NCI-H526 (cell line): Measurements from ENCODE around the gene DEPP1.
A peak's percentile ranks its signal among the peaks of the same experiment; 100 is the strongest.

ENCODE experiments used
- DNase-seq, 2 experiments: peaks; one replicate each; lab custom pipeline; 2025; lab: John Stamatoyannopoulos, UW

DEPP1 gene

DNA sequence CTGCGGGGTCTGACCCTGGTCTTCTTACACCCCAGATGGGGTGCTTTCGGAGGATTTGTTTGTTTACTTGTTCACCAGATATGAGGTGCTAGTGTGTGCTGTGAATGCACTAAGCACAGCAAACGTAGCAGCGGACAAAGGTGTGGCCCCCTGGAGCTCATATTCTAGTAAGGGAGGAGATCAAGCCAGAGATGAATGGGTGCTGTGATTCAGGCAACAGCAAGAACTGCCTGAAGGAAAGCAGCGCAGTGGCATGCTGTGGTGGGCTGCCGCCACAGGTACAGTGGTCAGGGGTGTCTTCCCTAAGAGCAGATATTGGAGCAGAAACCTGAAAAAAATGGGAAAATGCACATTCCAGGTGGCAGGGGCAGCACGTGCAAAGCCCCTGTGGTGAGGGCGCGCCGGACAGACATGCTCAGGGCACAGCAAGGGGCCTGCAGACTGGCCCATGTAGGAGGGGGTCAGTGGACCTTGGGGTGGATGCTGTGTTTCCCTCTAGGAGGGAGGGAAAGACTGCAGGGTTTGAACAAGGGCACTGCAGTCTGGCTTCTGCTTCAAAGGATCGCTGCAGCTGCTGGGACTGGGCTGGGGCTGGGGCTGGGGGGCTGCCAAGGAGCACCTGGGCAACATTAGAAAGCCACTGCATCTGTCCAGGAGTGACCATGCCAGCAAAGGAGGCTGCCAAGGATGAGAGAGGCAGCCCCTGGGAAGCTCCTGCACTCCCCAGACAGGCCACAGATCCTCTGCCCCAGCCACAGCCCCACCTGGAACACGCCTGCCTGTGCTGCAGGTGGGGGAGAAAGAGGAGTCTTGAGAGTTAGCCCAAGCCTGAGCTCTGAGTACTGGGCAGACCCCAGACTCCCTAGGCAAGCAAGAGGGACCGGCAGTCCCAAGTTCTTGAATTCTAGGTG, 927 bp upstream of the DEPP1 start:
- DNase-seq: no peak

DNA sequence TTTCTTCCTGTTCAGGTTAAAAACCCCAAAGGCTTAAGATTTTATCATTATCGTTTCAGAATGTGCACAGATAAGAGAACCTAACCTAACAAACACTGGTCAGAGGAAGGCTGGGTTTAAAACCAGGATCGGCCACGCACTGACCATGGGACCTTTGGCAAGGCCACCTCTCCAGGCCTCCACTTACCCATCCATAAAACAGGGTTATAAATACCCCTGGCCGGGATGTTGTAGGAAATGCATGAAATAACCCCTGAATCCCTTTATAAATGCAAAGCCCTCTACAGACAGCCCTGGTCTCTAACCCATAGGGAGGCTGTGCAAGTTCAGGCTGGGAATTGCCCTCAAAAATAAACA, 418 bp downstream of the DEPP1 start:
- DNase-seq: no peak

DNA sequence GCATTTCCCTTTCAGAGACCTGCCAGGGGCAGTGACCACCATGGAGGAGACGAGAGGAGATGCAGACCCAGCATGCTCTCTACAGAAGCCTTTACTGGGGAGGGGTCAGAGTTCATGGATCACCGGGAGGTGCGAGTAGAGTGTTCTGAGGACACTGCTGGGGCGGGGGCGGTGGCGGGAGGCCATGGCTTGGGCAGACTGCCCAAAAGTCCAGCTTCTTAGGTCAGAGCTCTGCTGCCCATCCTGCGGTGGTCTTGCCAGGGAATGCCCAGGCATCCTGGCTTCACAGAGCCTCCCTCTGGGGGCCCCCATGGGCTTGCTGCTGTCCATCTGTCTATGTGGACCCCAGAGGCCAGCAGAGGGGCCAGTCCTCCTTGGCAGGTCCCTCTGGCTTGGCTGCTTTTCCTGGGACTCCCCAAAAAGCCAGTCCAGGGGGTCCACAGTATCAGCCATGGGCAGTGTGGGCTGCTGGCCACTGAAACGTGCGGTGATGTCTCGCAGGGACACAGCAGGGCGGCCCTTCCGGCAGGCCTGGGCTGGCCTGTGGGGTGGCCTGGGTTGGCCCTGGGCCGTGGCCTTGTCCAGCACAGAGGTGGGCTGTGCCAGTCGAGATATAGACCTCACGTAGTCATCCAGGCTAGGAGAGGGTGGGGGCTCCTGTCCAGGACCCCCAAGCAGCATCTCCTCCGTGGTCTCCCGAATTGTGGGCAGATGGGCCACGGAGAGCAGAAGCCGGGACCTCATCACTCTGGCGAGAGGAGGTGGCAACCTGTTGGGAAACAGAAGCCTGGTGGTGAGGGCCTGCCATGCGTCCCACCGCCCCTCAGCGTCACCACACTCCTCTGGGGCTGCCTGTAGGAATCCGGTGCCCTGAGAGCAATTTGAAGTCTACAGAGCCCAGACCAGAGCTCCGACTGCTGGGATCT, 1.1 kb downstream of the DEPP1 start:
- no peak for DNase-seq

DNA sequence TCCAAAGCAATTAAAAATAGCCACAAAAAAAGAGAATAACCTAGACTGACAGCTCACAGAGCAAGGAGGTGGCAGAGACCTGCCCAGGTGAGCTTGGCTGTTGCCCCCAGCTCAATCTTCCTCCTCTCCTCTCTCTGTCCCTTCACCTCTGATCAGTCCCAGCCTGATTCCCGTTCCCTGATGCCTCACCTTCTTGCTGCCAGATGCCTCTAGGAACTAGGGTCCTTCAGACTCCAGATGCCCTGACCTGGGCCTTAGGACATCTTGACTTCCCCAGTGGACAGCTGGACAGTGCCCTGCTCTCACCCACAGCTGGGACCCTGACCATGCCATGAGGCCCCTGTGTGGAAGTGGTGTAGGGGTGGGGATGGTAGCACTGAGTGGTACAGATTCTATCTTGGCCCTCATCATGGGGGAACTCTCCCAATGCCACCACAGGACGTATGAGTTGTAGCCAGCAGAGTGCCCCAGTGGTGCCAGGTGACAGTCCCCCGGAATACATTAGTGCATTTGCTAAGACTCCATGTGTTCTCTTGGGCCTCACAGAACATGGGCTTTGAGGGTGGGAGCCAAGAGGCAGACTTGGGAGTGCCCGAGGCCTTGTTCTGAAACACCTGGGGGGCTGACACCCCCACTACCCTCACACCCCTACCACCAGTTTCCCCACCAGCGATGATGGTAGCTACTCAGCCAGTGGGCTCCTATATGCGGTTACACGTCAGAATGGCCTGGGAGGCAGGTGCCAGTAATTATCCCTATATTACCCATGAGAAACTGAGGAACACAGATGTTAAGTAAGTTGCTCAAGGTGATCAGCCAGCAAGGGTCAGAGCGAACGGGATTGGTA, 2.0 kb downstream of the DEPP1 start:
- DNase-seq: no peak

DNA sequence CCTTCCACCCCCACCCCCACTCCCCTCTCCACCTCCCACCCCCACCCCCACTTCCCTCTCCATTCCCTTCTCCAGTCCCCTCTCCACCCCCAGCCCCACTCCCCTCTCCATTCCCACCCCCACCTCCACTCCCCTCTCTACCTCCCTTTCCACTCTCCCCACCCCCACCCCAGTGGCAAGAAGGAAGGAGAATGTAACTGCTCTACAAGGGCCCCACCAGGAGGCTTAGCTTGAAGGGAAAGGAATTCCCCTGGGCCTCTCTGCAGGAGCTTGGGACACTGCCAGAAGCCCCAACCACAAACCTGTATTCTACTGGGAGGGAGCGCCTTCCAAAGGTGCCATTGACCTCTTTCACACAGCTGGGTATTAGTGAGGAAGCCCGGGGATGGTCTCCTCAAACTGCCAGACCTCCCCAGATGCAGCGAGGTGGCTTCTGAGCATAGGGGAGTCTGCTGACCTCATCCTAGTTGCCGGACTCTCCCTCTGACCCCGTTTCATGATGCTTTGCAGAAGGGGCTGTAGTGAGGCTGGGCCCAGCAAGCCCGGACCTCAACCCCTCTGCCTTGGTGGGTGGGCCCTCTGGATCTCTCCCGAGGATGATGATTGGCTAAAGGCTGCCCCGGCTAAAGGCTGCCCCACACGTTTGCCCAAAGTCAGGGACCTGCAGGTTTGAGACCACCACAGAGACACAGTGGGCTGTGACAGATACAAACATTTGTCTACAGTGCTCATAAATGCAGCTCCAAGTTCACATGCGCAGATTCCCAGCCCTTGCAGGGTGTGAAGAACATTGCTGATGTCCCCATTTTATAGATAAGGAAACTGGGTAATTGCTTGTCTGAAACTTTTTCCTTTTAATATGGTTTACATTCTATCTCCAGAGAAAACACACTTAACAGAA, 2.9 kb downstream of the DEPP1 start:
- peak; percentile 31 to 69 for DNase-seq

DNA sequence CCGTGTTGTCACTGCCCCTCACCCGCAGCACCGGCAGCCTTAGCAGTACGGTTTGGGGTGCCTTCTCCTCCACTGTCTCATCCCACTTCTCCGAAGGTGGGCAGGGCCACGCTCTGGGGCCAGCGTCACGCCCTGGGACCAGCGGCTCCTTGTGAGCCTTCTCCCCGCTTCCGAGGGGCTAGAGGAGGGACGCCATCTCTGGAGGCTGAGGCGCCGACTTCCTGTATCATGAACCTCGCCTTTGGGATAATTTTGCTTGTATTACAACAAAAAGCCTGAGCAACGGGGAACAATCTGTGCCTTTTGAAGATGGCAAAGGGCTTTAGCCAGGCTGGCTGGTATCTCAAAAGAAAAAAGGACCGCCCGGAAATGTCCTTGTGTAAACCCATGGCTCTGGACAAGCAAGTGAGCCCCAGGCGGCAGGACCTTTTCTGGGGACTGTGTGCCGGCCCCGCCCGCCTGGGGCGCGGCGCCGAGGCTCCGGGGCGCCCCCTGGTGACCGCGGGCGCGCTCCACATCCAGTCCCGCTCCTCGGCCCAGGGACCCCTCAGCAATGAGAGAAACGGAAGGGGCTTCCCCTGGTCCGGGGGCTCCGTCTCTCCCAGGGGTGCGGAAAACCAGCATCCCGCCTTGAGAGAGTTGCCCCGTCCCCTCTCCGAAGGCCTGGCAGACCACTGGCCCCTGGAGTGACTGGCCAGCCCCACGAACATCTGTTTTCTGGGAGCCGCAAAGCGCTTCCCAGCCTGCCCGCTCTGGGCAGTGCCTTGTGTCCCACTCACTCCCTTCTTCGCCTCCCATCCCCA, 3.8 kb downstream of the DEPP1 start:
- DNase-seq: peak in 1 of 2 experiments; percentile 56

DNA sequence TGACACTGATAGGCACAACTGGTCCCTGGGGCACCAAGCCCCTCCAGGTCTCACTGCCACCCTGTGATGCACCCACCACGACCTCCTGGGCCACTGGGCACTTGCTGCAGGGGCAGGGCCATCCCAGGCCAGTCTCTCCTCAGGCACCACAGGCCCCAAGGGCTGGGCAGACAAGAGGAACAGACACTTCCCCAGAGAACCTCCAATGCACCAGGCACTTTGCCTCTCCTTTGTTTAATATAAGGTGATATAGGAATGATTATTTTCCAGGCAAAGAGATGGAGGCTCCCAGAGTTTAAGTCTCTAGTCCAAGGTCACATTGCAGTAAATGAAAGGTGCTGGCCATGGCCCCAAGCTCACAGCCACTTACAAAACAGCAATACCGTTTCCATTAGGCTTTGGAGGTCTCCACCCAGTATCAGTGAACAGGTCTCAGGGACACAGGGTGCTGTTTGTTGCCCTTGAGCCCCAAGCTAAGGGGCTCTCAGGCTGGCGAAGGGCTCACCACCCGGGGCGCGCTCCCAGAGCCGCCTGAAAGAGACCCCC, 4.5 kb downstream of the DEPP1 start:
- peak in 1 of 2 experiments; percentile 33 for DNase-seq

DNA sequence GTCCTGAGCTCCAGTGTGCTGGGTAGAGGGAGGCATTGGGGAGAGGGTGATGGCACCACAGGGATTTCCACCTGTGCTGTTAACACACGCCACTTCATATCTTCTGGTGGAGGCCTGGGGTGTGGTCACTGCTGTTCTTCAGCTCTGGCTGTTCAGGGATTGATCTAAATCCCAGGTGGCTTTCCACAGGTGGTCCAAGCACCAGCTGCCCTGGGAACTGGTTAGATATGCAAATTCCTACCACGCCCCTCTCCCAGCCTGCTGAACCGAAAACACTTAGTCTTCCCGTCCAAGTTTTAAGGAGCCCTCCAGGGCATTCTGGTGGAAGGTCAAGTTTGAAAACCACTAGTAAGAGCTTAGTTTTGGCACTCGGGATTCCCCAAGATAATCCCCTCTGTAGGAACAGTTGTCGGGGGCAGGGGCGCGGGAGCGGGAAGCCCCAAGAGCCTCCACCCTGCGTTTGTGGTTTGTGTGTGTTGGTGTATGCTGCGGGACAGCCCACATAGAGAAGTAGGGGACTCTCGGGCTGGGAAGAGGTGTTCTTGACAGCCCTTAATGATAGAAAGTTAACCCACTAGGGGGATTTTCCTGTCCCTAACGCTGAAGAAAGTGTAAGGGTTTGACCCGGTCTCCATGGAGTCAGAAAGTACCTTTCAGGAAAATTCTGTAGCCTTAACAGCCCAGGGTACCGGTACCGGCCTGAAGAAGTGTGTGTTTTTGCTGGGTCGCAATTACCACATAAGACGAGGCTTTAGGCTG, 5.1 kb downstream of the DEPP1 start:
- peak; percentile 79 to 88 for DNase-seq

DNA sequence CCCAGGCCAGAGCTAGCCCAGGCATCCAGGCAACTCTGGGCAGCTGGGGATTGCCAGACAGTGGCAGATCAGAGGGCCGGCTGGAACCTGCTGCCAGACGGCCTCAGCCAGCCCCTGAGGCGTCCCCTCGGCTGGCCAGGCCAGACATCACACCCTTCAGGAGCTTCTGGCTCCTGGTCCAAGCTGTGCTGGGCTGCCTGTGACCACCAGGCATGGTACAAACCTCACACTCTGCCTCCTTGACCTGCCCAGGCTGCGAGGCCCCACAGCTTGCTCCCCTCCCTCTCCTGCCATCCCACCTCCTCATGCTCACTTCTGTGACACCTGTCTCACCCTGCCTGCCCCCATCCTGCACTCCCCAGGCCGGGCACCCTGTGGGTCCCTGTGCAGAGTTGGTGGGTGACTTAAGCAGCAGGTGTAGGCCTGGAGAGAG, 5.7 kb downstream of the DEPP1 start:
- DNase-seq: no peak

DNA sequence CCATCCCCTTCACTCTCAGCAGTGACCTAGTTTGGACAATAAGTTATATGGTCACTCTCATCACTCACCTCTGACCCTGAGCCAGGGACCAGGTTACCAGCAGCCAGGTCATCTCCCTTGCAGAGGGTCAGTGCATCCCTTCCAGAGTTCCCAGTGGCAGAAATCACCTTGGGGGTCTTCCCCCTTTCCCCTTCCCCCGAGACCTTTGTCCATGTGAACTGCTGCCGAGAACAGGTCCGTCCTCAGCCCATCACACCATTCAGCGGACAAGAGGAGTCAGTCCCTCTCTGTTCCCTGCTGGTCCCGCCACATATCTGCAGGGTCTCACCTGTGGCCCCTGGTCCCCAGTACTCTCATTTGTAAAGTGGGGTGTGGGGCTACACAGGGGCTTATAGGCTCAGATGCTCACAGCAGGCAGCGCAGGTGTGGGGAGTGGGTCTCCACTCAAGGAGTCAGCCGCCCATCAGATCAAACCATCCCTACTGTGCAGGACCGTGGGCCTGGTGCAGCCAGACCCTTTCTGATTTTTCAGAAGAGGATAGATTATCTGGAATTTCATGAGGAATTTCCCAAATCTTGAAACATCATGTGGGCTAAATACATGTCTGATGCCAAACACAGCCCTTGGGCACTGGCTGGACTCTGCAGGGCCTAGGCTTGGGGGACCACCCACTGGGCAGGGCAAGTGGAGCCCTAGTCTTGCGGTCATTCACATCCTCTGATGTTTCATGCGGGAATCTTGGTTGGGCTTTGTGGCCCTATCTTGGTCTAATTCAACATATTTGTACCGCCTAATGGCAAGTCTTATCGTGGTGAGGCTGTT, 6.5 kb downstream of the DEPP1 start:
- no peak for DNase-seq

DNA sequence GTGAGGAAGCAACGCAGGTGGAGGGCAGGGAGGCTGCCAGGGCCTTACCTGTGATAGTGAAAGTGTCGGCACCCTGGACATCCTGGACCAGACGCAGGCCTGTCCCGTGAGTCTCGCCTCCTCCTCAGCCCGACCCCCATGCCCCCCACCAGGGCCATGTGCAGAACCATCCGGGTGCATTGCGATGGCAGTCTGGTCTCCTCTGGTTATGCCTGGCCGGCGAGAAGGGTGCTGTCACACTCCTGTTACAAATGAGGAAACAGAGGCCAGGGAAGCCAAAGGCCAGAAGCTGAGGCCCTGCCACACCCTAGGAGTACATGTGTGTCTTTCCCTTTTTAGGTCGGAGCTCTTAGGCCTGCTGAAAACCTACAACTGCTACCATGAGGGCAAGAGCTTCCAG, 7.2 kb downstream of the DEPP1 start:
- no peak for DNase-seq

DNA sequence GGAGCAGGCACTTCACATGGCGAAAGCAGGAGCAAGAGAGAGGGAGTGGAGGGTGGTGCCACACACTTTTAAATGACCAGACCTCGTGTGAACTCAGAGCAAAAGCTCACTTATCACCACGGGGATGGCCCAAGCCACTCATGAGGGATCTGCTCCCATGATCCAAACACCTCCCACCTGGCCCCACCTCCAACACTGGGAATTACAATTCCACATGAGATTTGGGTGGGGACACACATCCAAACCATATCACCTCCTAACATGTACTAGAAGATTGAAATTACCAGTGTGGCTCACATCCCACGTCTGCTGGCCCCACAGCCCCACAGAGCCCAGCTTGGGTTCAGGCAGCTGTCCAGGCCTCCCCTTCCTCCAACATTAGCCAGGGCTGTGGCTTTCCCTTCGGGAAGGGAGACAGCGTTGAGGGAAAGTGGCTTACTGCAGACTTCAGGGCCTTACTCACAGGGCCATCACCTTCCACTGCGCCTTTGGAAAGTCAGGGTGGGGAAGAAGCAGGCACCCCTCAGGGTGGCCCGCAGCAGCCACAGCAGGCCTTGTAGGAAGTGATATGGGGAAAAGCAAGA, 7.7 kb downstream of the DEPP1 start:
- DNase-seq: no peak

DNA sequence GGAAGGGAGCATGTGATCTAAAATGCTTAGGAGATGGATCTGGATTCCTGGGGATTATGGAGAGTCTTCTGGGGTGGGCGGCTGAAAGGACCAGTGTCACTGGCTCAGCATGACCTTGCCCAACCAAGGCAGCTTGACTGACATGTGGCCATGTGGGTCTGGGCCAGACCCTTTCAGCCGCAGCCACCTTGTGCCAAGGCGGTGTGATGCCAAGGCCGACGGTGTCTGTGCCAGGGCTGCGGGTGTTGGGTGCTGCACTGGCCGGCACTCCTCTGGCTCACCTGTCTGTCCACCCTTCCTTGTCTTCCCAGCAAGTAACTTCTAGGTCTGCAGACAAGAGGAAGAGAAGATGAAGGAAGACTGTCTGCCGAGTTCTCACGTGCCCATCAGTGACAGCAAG, 8.8 kb downstream of the DEPP1 start:
- no peak for DNase-seq

DNA sequence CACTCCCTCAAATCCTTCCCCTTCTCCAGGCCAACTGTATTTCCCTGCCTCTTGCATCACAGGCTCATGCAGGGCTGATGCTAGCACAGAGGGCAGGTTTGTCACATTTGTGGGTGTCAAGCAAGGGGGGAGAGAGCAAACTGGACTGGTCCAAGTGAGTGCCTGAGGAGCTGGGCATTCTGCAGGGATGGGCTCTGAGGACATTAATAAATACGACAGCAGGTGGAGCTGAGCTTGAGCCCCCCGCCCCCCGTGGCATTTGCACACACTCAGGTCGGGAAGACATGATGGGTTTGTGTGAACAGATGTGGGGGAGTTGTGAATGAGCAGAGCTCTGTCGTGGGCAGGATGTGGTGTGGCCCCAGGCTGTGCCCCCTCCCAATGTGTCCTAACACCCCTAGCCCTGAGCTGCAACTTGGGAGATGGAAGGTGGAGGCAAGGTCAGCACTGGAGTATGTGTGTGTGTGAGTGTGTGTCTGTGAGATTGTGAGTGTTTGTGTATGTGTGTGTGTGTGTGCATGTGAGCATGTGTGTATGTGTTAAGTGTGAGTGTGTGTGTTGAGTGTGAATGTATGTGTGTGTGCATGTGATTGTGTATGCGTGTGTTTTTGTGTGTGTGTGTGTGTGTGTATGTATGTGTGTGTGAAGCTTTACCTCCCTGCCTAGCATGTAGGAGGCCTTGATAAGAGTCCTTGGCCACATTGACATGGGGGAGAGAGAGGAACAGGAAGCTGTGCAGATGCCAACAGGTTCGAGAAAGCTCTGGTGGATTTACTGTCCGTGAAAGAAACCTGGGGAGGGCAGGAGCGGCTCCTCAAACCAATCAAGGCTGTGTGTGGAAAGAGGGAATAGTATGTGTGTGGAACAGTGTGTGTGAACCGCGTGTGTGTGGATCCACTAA, 9.9 kb downstream of the DEPP1 start:
- no peak for DNase-seq

DNA sequence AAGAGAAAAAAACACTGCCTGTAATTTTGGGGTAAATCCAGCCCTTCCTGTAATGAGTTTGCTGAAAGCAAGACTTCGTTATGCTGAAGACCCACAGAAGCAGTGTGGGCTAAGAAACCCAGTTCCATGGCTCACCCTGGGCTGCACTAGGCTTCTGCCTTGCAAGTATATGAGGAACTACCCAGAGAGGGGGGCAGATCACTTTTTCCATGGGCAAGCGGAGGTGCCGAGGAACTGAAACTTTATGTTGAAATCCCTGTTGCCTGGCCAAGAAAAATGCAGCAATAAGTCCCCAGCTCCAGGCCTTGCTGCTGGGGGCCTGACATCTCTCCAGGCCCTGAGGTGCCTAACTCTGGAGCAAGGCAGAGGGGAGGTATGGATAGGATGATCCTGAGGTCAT, 10.5 kb downstream of the DEPP1 start:
- no peak for DNase-seq

DNA sequence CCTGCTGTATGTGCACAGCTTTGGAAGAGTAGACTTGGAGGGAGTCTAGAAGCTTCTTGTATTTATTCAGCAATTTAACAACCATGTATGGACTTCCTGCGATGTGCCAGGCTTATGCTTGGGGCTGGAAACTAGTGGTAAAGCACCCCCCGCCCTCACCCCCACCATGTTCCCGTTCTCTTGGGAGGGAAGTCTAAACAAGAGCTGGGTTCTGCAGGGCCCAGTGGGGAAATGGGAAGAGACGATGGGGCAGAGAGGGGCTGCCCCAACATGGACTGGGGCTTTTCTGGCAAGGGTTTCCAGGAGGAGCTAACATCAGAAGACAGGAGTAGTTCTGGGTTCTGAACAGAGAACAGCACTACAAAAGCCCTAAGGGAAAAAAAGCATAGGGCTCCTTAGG, 11.0 kb downstream of the DEPP1 start:
- no peak for DNase-seq
